Neural cell (in vitro differentiated cells): ENCODE results near the gene OPA1. TPM values are rescaled to one million over a fixed set of nuclear protein-coding genes. Genes with fewer than 3 reads are reported as not detected.

Experiments
- H2AFZ ChIP-seq: fragments of 200-600, 300-800 bp; sonication (generic), shearing (Covaris generic); 2 replicates; pipeline ENCODE4 v1.6.0; 2014; ENCODE audit warnings: low read depth, mild to moderate bottlenecking, antibody characterized with exemption, low read length, moderate library complexity
- H3F3A ChIP-seq: fragments of 200-600 bp; shearing (Covaris generic); 2 replicates; pipeline ENCODE4 v1.6.1; 2016; ENCODE audit warnings: mild to moderate bottlenecking, moderate library complexity, mixed read lengths, antibody characterized with exemption, low read length; ENCODE audit not compliant: insufficient read depth, poor library complexity, severe bottlenecking
- H3K27ac ChIP-seq: fragments of 200-600, 300-800 bp; sonication (generic), shearing (Covaris generic); 2 replicates; pipeline ENCODE4 v1.5.1; 2014; ENCODE audit warnings: mild to moderate bottlenecking, low read length, moderate library complexity
- H3K27me3 ChIP-seq: fragments of 300-800, 200-600 bp; sonication (generic), shearing (Covaris generic); 2 replicates; pipeline ENCODE4 v1.6.0; 2014; ENCODE audit warnings: mild to moderate bottlenecking, low read depth, low read length, moderate library complexity; ENCODE audit not compliant: insufficient read depth
- H3K36me3 ChIP-seq: fragments of 300-800, 200-600 bp; sonication (generic), shearing (Covaris generic); 2 replicates; pipeline ENCODE4 v1.5.1; 2014; ENCODE audit warnings: mild to moderate bottlenecking, antibody characterized with exemption, low read length, moderate library complexity; ENCODE audit not compliant: insufficient read depth
- H3K4me2 ChIP-seq: fragments of 300-800, 200-600 bp; sonication (generic), shearing (Covaris generic); 2 replicates; pipeline ENCODE4 v1.6.0; 2014; ENCODE audit warnings: mild to moderate bottlenecking, low read length
- H3K4me3 ChIP-seq: fragments of 300-800, 200-600 bp; sonication (generic), shearing (Covaris generic); 2 replicates; pipeline ENCODE4 v1.5.1; 2014; ENCODE audit warnings: mild to moderate bottlenecking, low read length, moderate library complexity
- H3K79me2 ChIP-seq: fragments of 200-600 bp; shearing (Covaris generic); replicated peaks from 2 replicates; pipeline ENCODE4 v1.6.0; 2014; ENCODE audit warnings: mild to moderate bottlenecking, low read length, moderate library complexity; ENCODE audit not compliant: insufficient read depth
- H3K9ac ChIP-seq: fragments of 300-800, 200-600 bp; sonication (generic), shearing (Covaris generic); 2 replicates; pipeline ENCODE4 v1.6.1; 2016; ENCODE audit warnings: mild to moderate bottlenecking, low read length, mixed read lengths
- H3K9me2 ChIP-seq: fragments of 200-600 bp; shearing (Covaris generic); 2 replicates; pipeline ENCODE4 v1.6.1; 2016; ENCODE audit warnings: mild to moderate bottlenecking, low read length, mixed read lengths; ENCODE audit not compliant: insufficient read depth
- H3K9me3 ChIP-seq: fragments of 200-600, 300-800 bp; sonication (generic), shearing (Covaris generic); 2 replicates; pipeline ENCODE4 v1.6.1; 2016; ENCODE audit warnings: mild to moderate bottlenecking, mixed run types, low read length, moderate library complexity, mixed read lengths
- H4K20me1 ChIP-seq: fragments of 200-600 bp; shearing (Covaris generic); 2 replicates; pipeline ENCODE4 v1.6.1; 2016; ENCODE audit warnings: mild to moderate bottlenecking, mixed run types; ENCODE audit not compliant: insufficient read depth
- EP300 ChIP-seq: fragments of 450-650 bp; conservative IDR thresholded peaks from 2 replicates; pipeline ENCODE4 v1.6.1; 2014; ENCODE audit warnings: antibody characterized with exemption, mild to moderate bottlenecking, moderate library complexity; ENCODE audit not compliant: poor library complexity, severe bottlenecking
- EZH2 ChIP-seq: fragments of 200-600, 300-800 bp; shearing (Covaris generic), sonication (generic); IDR thresholded peaks from 2 replicates; pipeline ENCODE4 v1.6.1; 2014; ENCODE audit warnings: antibody characterized with exemption, low read length, borderline replicate concordance, mild to moderate bottlenecking; ENCODE audit not compliant: insufficient read depth, poor library complexity, severe bottlenecking
- MXI1 ChIP-seq: fragments of 450-650 bp; conservative IDR thresholded peaks from 2 replicates; pipeline ENCODE4 v1.6.1; 2014; ENCODE audit warnings: antibody characterized with exemption, mild to moderate bottlenecking; ENCODE audit not compliant: poor library complexity, severe bottlenecking
- POLR2AphosphoS5 ChIP-seq: IDR thresholded peaks from 2 replicates; pipeline ENCODE4 v1.6.1; 2012
- RAD21 ChIP-seq: fragments of 450-650 bp; conservative IDR thresholded peaks from 2 replicates; pipeline ENCODE4 v1.6.1; 2014; ENCODE audit warnings: antibody characterized with exemption, mild to moderate bottlenecking, moderate library complexity
- SMC3 ChIP-seq: fragments of 450-650 bp; conservative IDR thresholded peaks from 2 replicates; pipeline ENCODE4 v1.6.1; 2014; ENCODE audit warnings: antibody characterized with exemption, mild to moderate bottlenecking, moderate library complexity; ENCODE audit not compliant: poor library complexity
- TAF1 ChIP-seq: IDR thresholded peaks from 2 replicates; pipeline ENCODE4 v1.6.1; 2012; ENCODE audit warnings: low read depth
- polyA plus RNA-seq: library from polyadenylated mRNA; depleted of rRNA; stranded (reverse); fragments of >200 nt; gene quantifications from 2 replicates; pipeline ENCODE4 v1.2.3, GENCODE V29; 2014
- TF ChIP-seq, protein P1 (sequence below): fragments of 450-650 bp; IDR thresholded peaks from 2 replicates; pipeline ENCODE4 v1.5.1; 2014; ENCODE audit warnings: antibody characterized with exemption, mild to moderate bottlenecking, moderate library complexity; ENCODE audit not compliant: poor library complexity, severe bottlenecking
- TF ChIP-seq, protein P2 (sequence below): IDR thresholded peaks from 2 replicates; pipeline ENCODE4 v1.6.1; 2012; ENCODE audit warnings: borderline replicate concordance

OPA1 gene
- polyA plus RNA-seq, 1 donor from 2014 or later: 97.7 TPM

DNA sequence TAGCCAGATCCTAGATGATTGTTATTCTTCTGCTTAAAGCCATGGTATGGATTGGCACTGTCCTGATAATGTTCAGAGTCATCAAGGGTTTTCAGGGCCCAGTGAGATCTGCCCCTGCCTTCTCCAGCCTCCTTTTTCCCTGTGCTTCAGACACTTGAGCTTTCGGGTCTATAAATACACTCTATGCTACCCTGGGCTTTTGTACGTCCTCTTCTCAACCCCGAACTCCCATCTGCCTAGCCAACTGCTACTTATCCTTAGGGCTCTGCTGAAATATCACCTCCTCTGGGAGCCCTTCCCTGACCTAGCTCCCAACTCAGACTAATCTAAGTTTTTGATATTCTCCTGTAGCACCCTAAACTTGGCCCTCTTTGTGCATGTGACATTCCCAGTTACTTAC lies 115.3 kb downstream of the OPA1 start:
- H3K4me2 ChIP-seq: no peak overlapping the region
- H3K9me2 ChIP-seq: no peaks in the 10 kb centered on the region
- H3K27ac ChIP-seq: no peak overlapping the region

DNA sequence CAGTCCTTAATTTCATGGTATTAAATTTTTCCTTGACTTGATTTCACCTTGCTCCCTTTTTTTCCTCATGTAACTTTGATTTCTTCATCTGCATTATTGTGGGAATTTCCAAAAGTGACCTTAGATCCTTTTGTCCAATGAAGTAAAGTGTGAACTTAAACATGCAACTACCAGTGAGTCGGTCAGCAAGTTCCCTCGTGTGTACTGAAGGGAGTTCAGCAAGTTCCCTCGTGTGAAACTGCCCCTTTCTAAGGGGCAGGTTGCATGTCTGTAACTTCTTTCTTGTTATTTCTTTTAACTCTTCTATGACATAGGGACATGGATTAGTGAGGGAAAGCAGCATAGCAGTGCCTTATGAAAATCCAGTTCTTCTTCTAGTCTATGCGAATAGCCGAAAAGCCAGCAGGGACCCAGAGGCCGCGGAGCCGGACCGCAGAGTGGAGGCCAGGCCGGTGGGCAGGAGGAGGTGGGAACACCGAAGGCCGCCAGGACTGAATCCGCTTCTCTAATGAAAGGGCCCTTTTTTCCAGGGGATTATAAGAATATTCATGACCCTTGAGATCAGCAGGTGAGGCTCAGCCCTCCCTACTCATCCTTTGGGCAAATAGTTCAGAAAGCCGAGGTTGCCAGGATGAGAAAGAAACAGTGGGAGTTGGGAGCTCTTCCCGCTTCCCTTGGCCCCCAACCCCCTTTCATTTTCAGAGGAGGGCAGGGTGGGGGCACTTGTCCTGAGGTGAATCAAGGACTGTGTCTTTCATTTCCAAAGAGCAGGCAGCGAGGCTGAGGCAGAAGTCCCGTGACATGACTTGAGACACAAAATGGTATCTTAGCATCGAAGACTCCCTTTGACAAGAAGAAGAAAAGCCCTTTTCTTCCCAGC lies 117.5 kb downstream of the OPA1 start:
- Histone ChIP-seq H3K79me2 (no peaks in the 10 kb centered on the region), H3K9me3 (peaks cover 13% of the 10 kb centered on the region), H2AFZ (no peak overlapping the region), H3K9me2 (no peaks in the 10 kb centered on the region), H3K9ac (no peak overlapping the region), H3K36me3 (no peaks in the 10 kb centered on the region), H4K20me1 (no peaks in the 10 kb centered on the region), H3F3A (no peaks in the 10 kb centered on the region), H3K27ac (no peak overlapping the region), H3K4me2 (no peak overlapping the region), H3K27me3 (no peaks in the 10 kb centered on the region), H3K4me3 (no peak overlapping the region)
- no peak for TF ChIP-seq SMC3
- TF ChIP-seq EZH2: no peak

More for the DNA sequence above, 115.3 kb downstream of the OPA1 start:
- TF ChIP-seq MXI1: no peak
- TF ChIP-seq, protein P1, sequence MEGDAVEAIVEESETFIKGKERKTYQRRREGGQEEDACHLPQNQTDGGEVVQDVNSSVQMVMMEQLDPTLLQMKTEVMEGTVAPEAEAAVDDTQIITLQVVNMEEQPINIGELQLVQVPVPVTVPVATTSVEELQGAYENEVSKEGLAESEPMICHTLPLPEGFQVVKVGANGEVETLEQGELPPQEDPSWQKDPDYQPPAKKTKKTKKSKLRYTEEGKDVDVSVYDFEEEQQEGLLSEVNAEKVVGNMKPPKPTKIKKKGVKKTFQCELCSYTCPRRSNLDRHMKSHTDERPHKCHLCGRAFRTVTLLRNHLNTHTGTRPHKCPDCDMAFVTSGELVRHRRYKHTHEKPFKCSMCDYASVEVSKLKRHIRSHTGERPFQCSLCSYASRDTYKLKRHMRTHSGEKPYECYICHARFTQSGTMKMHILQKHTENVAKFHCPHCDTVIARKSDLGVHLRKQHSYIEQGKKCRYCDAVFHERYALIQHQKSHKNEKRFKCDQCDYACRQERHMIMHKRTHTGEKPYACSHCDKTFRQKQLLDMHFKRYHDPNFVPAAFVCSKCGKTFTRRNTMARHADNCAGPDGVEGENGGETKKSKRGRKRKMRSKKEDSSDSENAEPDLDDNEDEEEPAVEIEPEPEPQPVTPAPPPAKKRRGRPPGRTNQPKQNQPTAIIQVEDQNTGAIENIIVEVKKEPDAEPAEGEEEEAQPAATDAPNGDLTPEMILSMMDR: no peak
- TF ChIP-seq, protein P2, sequence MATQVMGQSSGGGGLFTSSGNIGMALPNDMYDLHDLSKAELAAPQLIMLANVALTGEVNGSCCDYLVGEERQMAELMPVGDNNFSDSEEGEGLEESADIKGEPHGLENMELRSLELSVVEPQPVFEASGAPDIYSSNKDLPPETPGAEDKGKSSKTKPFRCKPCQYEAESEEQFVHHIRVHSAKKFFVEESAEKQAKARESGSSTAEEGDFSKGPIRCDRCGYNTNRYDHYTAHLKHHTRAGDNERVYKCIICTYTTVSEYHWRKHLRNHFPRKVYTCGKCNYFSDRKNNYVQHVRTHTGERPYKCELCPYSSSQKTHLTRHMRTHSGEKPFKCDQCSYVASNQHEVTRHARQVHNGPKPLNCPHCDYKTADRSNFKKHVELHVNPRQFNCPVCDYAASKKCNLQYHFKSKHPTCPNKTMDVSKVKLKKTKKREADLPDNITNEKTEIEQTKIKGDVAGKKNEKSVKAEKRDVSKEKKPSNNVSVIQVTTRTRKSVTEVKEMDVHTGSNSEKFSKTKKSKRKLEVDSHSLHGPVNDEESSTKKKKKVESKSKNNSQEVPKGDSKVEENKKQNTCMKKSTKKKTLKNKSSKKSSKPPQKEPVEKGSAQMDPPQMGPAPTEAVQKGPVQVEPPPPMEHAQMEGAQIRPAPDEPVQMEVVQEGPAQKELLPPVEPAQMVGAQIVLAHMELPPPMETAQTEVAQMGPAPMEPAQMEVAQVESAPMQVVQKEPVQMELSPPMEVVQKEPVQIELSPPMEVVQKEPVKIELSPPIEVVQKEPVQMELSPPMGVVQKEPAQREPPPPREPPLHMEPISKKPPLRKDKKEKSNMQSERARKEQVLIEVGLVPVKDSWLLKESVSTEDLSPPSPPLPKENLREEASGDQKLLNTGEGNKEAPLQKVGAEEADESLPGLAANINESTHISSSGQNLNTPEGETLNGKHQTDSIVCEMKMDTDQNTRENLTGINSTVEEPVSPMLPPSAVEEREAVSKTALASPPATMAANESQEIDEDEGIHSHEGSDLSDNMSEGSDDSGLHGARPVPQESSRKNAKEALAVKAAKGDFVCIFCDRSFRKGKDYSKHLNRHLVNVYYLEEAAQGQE: no peak
- TF ChIP-seq TAF1: no peak
- TF ChIP-seq EZH2: no peak
- TF ChIP-seq SMC3: no peak
- no peak for TF ChIP-seq POLR2AphosphoS5
- TF ChIP-seq EP300: no peak
- TF ChIP-seq RAD21: no peak
- Histone ChIP-seq H3K27me3 (no peaks in the 10 kb centered on the region), H3K79me2 (no peaks in the 10 kb centered on the region), H3K9me3 (peaks cover 1% of the 10 kb centered on the region), H3K36me3 (no peaks in the 10 kb centered on the region), H2AFZ (no peak overlapping the region), H3F3A (no peaks in the 10 kb centered on the region), H3K9ac (no peak overlapping the region), H4K20me1 (no peaks in the 10 kb centered on the region), H3K4me3 (no peak overlapping the region)
